Liver (tissue), 9 donors: ENCODE measurements around the gene HSFX4. TPM values are rescaled to one million over a fixed set of nuclear protein-coding genes. Genes with fewer than 3 reads are reported as not detected.
"Not testable (repeated sequence)": the region's sequence is repeated elsewhere in the genome, so short reads cannot be mapped to it uniquely, and the experiment has no call there.

ENCODE experiments used
- DNase-seq: peaks from one replicate; pipeline ENCODE4 v3.0.0-alpha.2; 2017; ENCODE audit warnings: low spot score
- H3K27ac ChIP-seq, 2 donors: one replicate each; pipeline ENCODE4 v1.7.0; 2013; ENCODE audit warnings: inconsistent platforms in 2 of 2, low read length in 2 of 2, control low read depth in 1 of 2, low read depth in 1 of 2, mild to moderate bottlenecking in 1 of 2
- H3K27me3 ChIP-seq, 4 donors: one replicate each; pipeline versions ENCODE4 v1.6.1 to v1.7.0; 2013; ENCODE audit warnings: low read length in 3 of 4, inconsistent platforms in 1 of 4, mild to moderate bottlenecking in 1 of 4, moderate library complexity in 1 of 4; ENCODE audit not compliant: control insufficient read depth in 4 of 4, insufficient read depth in 4 of 4
- H3K36me3 ChIP-seq, 4 donors: one replicate each; pipeline versions ENCODE4 v1.6.1 to v1.7.0; 2013; ENCODE audit warnings: low read length in 3 of 4, mild to moderate bottlenecking in 3 of 4, low read depth in 1 of 4, moderate library complexity in 1 of 4; ENCODE audit not compliant: control insufficient read depth in 4 of 4, insufficient read depth in 3 of 4
- H3K4me1 ChIP-seq, 4 donors: one replicate each; pipeline versions ENCODE4 v1.6.1 to v1.7.0; 2013; ENCODE audit warnings: low read length in 3 of 4, mild to moderate bottlenecking in 3 of 4, moderate library complexity in 1 of 4; ENCODE audit not compliant: control insufficient read depth in 4 of 4, insufficient read depth in 4 of 4
- H3K4me3 ChIP-seq, 3 donors: one replicate each; pipeline versions ENCODE4 v1.6.1 to v1.7.0; 2013; ENCODE audit warnings: low read length in 3 of 3, control low read depth in 1 of 3, low read depth in 1 of 3, mild to moderate bottlenecking in 1 of 3
- H3K9ac ChIP-seq, 2 donors: one replicate each; pipeline ENCODE4 v1.7.0; 2013; ENCODE audit warnings: low read length in 2 of 2, mild to moderate bottlenecking in 2 of 2, moderate library complexity in 2 of 2, control low read depth in 1 of 2, low read depth in 1 of 2
- H3K9me3 ChIP-seq, 4 donors: one replicate each; pipeline versions ENCODE4 v1.6.1 to v1.7.0; 2013; ENCODE audit warnings: low read length in 3 of 4; ENCODE audit not compliant: control insufficient read depth in 4 of 4
- EGR1 ChIP-seq, 2 donors: IDR thresholded peaks; 2 replicates each; pipeline ENCODE4 v1.6.1; 2016 to 2018; ENCODE audit warnings: antibody characterized with exemption in 2 of 2, low read depth in 2 of 2
- FOXA1 ChIP-seq: IDR thresholded peaks from 2 replicates; pipeline ENCODE4 v1.6.1; 2016; ENCODE audit warnings: antibody characterized with exemption
- FOXA2 ChIP-seq: IDR thresholded peaks from 2 replicates; pipeline ENCODE4 v1.6.1; 2016; ENCODE audit warnings: antibody characterized with exemption
- GABPA ChIP-seq, 2 donors: IDR thresholded peaks in 1 of 2; conservative IDR thresholded peaks in 1 of 2; 2 replicates each; pipeline ENCODE4 v1.6.1; 2016; ENCODE audit warnings: antibody characterized with exemption in 2 of 2, mild to moderate bottlenecking in 1 of 2, moderate library complexity in 1 of 2
- HNF4A ChIP-seq, 2 donors: conservative IDR thresholded peaks; 2 replicates each; pipeline ENCODE4 v1.6.1; 2016; ENCODE audit warnings: antibody characterized with exemption in 2 of 2, mild to moderate bottlenecking in 2 of 2
- HNF4G ChIP-seq: IDR thresholded peaks from 2 replicates; pipeline ENCODE4 v1.6.1; 2016; ENCODE audit warnings: antibody characterized with exemption
- JUND ChIP-seq, 2 donors: IDR thresholded peaks; 2 replicates each; pipeline ENCODE4 v1.6.1; 2016; ENCODE audit warnings: antibody characterized with exemption in 2 of 2
- RAD21 ChIP-seq, 2 donors: IDR thresholded peaks; 2 replicates each; pipeline ENCODE4 v1.6.1; 2016; ENCODE audit warnings: antibody characterized with exemption in 2 of 2, mild to moderate bottlenecking in 2 of 2
- RXRA ChIP-seq, 2 donors: IDR thresholded peaks; 2 replicates each; pipeline ENCODE4 v1.6.1; 2017 to 2018; ENCODE audit warnings: antibody characterized with exemption in 2 of 2, mild to moderate bottlenecking in 1 of 2
- SP1 ChIP-seq: IDR thresholded peaks from 2 replicates; pipeline ENCODE4 v1.6.1; 2018; ENCODE audit warnings: antibody characterized with exemption, mild to moderate bottlenecking
- TAF1 ChIP-seq: conservative IDR thresholded peaks from 2 replicates; pipeline ENCODE4 v1.6.1; 2016; ENCODE audit warnings: antibody characterized with exemption, mild to moderate bottlenecking
- YY1 ChIP-seq: IDR thresholded peaks from 2 replicates; pipeline ENCODE4 v1.6.1; 2016; ENCODE audit warnings: antibody characterized with exemption, mild to moderate bottlenecking
- WGBS: extraction: QIAGEN DNeasy Blood & Tissue Kit; methylation state at CpG from one replicate; pipeline ENCODE4 v1.1.7; 2013; 5-methylcytosine and 5-hydroxymethylcytosine counted together
- polyA plus RNA-seq, 2 donors: library from polyadenylated mRNA; stranded (reverse) in 1 of 2; unstranded in 1 of 2; fragments of 200-250 nt in 1 of 2; fragments of >200 nt in 1 of 2; fragmentation: Nextera tagmentation in 1 of 2; extraction: Ambion mirVana in 1 of 2; gene quantifications; one replicate each; pipeline versions ENCODE4 v1.2.1 to v1.2.3, GENCODE V29; 2013 to 2015
- total RNA-seq, 2 donors: library from RNA; depleted of rRNA; stranded (reverse); fragments of >200 nt; gene quantifications; one replicate each; pipeline ENCODE4 v1.2.3, GENCODE V29; 2014
- TF ChIP-seq, protein P1 (sequence below): IDR thresholded peaks from 2 replicates; pipeline ENCODE4 v1.6.1; 2016; ENCODE audit warnings: antibody characterized with exemption, mild to moderate bottlenecking
- TF ChIP-seq, protein P2 (sequence below): IDR thresholded peaks from 2 replicates; pipeline ENCODE4 v1.6.1; 2016; ENCODE audit warnings: antibody characterized with exemption
- TF ChIP-seq, protein P3 (sequence below): IDR thresholded peaks from 2 replicates; pipeline ENCODE4 v1.6.1; 2016; ENCODE audit warnings: antibody characterized with exemption
- TF ChIP-seq, protein P4 (sequence below): fragments of 150-350 bp; IDR thresholded peaks from 2 replicates; pipeline ENCODE4 v1.5.1; 2017; ENCODE audit warnings: improper control_type of control experiment, low read depth, low read length; ENCODE audit not compliant: missing input control
- donor health status: healthy.
- donor health status: healthy.
- donor health status: healthy.
- donor health status: healthy.
- donor health status: healthy.

Gene HSFX4
- total and polyA plus RNA-seq, 4 donors, result not detected

DNA sequence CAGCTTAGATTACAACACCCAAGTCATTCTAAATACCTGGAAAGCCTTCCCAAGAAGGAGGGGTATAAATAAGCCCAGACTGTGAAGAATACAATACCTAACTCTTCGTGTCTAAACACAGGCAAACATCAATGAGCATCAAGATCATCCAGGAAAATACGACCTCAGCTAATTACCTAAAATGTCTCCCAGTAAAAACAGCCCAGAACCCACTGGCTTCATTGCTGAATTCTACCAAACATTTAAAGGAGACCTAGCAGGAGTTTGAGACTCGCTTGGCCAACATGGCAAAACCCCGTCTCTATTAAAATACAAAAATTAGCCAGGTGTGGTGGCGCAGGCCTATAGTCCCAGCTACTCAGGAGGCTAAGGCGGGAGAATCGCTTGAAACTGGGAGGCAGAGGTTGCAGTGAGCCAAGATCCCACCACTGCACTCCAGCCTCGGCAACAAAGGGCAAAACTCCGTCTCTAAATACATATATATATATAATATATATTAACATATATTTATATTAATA lies 19.1 kb upstream of the HSFX4 start:
- TF ChIP-seq RXRA (IDR thresholded peaks at IDR 0.05) (no peak), RAD21 (IDR thresholded peaks at IDR 0.05) (no peak), GABPA (IDR thresholded peaks at IDR 0.05 in 1 of 2, conservative IDR thresholded peaks at IDR 0.05 in 1 of 2) (no peak)
- TF ChIP-seq, protein P1, sequence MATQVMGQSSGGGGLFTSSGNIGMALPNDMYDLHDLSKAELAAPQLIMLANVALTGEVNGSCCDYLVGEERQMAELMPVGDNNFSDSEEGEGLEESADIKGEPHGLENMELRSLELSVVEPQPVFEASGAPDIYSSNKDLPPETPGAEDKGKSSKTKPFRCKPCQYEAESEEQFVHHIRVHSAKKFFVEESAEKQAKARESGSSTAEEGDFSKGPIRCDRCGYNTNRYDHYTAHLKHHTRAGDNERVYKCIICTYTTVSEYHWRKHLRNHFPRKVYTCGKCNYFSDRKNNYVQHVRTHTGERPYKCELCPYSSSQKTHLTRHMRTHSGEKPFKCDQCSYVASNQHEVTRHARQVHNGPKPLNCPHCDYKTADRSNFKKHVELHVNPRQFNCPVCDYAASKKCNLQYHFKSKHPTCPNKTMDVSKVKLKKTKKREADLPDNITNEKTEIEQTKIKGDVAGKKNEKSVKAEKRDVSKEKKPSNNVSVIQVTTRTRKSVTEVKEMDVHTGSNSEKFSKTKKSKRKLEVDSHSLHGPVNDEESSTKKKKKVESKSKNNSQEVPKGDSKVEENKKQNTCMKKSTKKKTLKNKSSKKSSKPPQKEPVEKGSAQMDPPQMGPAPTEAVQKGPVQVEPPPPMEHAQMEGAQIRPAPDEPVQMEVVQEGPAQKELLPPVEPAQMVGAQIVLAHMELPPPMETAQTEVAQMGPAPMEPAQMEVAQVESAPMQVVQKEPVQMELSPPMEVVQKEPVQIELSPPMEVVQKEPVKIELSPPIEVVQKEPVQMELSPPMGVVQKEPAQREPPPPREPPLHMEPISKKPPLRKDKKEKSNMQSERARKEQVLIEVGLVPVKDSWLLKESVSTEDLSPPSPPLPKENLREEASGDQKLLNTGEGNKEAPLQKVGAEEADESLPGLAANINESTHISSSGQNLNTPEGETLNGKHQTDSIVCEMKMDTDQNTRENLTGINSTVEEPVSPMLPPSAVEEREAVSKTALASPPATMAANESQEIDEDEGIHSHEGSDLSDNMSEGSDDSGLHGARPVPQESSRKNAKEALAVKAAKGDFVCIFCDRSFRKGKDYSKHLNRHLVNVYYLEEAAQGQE, result no peak

DNA sequence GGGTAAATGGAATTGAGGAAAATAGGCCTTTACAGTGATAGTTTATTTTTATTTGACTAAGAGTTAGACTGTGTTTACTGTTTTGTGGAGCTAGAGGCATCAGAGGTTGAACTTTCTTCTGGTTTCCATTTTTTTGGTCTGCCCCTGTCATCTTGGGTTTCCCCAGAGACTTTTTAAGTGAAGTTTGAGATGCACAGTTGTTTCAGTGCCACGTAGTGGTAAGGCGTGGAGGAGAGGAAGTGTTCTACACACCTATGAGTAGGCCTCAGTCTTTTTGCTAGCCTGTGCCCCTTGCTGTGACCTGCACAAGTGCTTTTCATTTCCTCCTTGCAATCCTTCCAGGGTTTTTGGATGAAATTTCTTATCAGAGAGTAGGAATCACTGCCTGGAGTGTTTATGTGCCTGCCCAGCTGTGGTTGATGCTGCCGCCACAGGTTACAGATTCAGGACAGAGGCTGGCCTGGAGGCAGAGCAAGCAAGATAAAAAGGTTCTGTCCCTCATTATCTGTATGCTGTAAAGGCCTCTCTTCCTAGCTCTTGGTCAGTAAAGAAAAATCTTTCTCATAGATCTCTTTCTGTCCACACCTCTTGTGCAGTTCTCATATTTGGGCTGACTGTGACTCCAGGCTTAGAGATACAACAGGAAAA lies 12.5 kb upstream of the HSFX4 start:
- Histone ChIP-seq H3K36me3 (no peaks in the 10 kb centered on the region), H3K9me3 (peaks cover 0 to 2% (median 0%) of the 10 kb centered on the region in 4 donors), H3K27me3 (no peaks in the 10 kb centered on the region), H3K4me1 (no peaks in the 10 kb centered on the region), H3K4me3 (no peak overlapping the region), H3K27ac (no peak overlapping the region), H3K9ac (no peak overlapping the region)
- TF ChIP-seq FOXA1, result no peak
- TF ChIP-seq, protein P2, sequence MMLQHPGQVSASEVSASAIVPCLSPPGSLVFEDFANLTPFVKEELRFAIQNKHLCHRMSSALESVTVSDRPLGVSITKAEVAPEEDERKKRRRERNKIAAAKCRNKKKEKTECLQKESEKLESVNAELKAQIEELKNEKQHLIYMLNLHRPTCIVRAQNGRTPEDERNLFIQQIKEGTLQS, result no peak
- TF ChIP-seq TAF1, result no peak
- TF ChIP-seq FOXA2, result no peak
- TF ChIP-seq HNF4A (conservative IDR thresholded peaks at IDR 0.05), result no peak
- no peak for TF ChIP-seq JUND (IDR thresholded peaks at IDR 0.05)
- TF ChIP-seq GABPA (IDR thresholded peaks at IDR 0.05 in 1 of 2, conservative IDR thresholded peaks at IDR 0.05 in 1 of 2), result no peak
- TF ChIP-seq YY1, result no peak
- no peak for TF ChIP-seq EGR1 (IDR thresholded peaks at IDR 0.05; ENCODE audit: low read depth in 2 of 2)
- TF ChIP-seq RAD21 (IDR thresholded peaks at IDR 0.05), result no peak
- no peak for TF ChIP-seq SP1
- no peak for TF ChIP-seq HNF4G
- TF ChIP-seq RXRA (IDR thresholded peaks at IDR 0.05), result no peak
- TF ChIP-seq, protein P3, sequence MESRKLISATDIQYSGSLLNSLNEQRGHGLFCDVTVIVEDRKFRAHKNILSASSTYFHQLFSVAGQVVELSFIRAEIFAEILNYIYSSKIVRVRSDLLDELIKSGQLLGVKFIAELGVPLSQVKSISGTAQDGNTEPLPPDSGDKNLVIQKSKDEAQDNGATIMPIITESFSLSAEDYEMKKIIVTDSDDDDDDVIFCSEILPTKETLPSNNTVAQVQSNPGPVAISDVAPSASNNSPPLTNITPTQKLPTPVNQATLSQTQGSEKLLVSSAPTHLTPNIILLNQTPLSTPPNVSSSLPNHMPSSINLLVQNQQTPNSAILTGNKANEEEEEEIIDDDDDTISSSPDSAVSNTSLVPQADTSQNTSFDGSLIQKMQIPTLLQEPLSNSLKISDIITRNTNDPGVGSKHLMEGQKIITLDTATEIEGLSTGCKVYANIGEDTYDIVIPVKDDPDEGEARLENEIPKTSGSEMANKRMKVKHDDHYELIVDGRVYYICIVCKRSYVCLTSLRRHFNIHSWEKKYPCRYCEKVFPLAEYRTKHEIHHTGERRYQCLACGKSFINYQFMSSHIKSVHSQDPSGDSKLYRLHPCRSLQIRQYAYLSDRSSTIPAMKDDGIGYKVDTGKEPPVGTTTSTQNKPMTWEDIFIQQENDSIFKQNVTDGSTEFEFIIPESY, result no peak
- TF ChIP-seq, protein P1, result no peak
- TF ChIP-seq, protein P4, sequence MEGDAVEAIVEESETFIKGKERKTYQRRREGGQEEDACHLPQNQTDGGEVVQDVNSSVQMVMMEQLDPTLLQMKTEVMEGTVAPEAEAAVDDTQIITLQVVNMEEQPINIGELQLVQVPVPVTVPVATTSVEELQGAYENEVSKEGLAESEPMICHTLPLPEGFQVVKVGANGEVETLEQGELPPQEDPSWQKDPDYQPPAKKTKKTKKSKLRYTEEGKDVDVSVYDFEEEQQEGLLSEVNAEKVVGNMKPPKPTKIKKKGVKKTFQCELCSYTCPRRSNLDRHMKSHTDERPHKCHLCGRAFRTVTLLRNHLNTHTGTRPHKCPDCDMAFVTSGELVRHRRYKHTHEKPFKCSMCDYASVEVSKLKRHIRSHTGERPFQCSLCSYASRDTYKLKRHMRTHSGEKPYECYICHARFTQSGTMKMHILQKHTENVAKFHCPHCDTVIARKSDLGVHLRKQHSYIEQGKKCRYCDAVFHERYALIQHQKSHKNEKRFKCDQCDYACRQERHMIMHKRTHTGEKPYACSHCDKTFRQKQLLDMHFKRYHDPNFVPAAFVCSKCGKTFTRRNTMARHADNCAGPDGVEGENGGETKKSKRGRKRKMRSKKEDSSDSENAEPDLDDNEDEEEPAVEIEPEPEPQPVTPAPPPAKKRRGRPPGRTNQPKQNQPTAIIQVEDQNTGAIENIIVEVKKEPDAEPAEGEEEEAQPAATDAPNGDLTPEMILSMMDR, result no peak
- DNase-seq, result no peak
- 94% methylated on average over 3 of the region's 3 CpGs for WGBS

More for the DNA sequence above, 19.1 kb upstream of the HSFX4 start:
- Histone ChIP-seq H3K27ac (no peak overlapping the region), H3K36me3 (no peaks in the 10 kb centered on the region), H3K9ac (no peak overlapping the region), H3K4me3 (no peak overlapping the region), H3K27me3 (no peaks in the 10 kb centered on the region), H3K4me1 (no peaks in the 10 kb centered on the region), H3K9me3 (peaks cover 0 to 2% (median 0%) of the 10 kb centered on the region in 4 donors)
- WGBS, result 97% methylated on average over 9 of the region's 9 CpGs
- DNase-seq, result no peak

DNA sequence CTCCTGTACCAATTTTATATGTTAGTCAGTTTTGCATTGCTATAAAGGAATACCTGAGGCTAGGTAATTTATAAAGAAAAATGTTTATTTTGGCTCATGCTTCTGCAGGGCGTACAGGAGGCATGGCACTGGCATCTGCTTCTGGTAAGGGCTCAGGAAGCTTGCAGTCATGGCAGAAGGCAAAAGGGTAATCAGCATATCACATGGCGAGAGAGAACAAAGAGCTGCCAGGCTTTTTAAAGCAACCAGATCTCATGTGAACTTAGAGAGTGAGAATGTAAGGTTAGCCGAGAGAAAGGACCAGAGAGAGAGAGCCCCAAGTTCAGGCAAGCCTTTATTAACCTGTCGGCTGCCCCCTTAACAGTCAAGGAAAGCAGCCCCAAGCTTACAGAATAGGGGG lies 5.5 kb upstream of the HSFX4 start:
- no CpG with 5 or more reads among the region's 4 CpGs for WGBS
- not testable (repeated sequence) for DNase-seq, H3K27ac ChIP-seq, H3K36me3 ChIP-seq, H3K9me3 ChIP-seq, H3K9ac ChIP-seq, H3K4me1 ChIP-seq, H3K27me3 ChIP-seq, H3K4me3 ChIP-seq
